ENCODE data around the gene AP3S2.

AP3S2 gene

DNA sequence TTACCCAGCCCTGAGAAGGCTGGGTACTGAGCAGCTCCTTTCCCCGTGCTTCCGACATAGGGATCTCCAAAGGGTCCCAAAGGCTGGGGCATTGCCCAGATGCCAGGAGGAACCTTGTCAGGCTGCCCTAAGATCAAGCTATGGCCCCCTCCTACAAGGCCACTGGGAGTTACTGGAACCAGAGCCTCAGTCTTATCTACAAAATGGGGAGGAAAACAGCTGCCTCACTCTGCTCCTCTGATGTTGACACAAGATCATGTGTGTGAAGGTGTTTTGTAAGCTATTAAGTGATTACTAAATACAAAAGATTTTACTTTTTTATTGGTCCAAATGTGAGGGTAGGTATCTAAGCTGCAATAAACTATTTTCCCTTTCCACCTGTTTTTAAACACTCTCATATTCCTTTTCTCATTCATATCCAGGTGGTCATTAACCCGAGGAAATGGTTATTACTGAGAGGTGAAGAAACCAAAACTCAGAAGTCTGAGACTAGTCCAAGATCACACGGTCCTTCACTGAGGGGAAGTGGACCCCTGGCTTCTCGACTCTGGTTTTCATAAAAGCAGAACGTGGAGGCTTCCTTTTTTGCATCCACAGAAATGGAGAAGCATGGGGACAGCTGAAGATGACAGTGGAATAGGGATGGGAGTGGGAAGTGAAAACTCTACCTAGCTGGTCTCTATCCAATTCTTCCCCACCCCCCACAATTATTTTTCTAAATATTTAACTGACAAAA, 17.3 kb upstream of the AP3S2 start:
- Mint-ChIP-seq H3K4me3 (no peak overlapping the region), H3K36me3 (ENCODE audit: low read depth) (no peaks in the 10 kb centered on the region), H3K27ac (no peak overlapping the region), H3K9me3 (no peaks in the 10 kb centered on the region), H3K4me1 (ENCODE audit: low read depth) (no peaks in the 10 kb centered on the region), H3K27me3 (ENCODE audit: low read depth) (peaks cover 52% of the 10 kb centered on the region)

DNA sequence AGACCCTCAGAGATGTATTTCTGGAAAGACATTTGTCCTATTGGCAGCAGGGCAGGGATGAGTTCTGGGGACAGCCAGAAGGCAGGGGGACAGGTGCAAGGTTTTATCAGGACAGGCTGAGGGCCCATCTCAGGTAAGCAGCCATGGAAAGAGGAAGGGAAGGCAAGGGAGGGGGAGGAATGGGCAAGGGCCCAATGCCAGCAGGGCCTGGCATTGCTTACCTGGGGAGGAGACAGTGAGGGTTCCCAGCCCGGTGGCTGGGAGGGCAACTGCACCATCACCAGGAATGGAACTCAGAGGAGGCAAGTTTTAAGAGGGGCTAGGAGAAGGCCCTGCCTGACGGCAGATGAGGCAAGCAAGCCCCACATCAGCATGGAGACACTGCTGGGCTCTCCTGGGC, 15.8 kb upstream of the AP3S2 start:
- no peak overlapping the region for H3K27ac Mint-ChIP-seq
- H3K27me3 Mint-ChIP-seq (ENCODE audit: low read depth): peaks cover 53% of the 10 kb centered on the region
- H3K4me3 Mint-ChIP-seq: no peak overlapping the region

DNA sequence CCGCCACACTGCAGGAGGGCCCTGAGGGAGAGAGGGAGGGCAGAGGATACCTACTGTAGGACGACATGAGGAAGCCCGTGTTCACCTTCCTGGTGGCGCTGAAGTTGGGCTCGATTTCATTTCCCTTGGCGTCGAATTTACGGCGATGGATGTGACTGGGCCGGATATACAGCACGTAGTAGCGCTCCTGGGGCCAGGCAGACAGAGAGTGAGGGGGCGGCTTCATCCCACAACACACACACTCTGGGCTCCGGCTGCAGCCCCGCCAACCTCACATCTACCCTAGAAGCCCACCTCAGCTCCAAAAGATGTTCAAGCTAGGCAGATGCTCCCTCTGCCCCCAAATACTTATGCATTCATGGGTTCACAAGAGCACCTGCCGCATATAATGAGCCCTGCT, 14.4 kb upstream of the AP3S2 start:
- Mint-ChIP-seq H3K27me3 (ENCODE audit: low read depth) (peaks cover 41% of the 10 kb centered on the region), H3K27ac (no peak overlapping the region), H3K9me3 (no peaks in the 10 kb centered on the region), H3K36me3 (ENCODE audit: low read depth) (no peaks in the 10 kb centered on the region), H3K4me3 (no peak overlapping the region), H3K4me1 (ENCODE audit: low read depth) (no peaks in the 10 kb centered on the region)

More for the DNA sequence above, 15.8 kb upstream of the AP3S2 start:
- Mint-ChIP-seq H3K4me1 (ENCODE audit: low read depth) (no peaks in the 10 kb centered on the region), H3K36me3 (ENCODE audit: low read depth) (no peaks in the 10 kb centered on the region), H3K9me3 (no peaks in the 10 kb centered on the region)

DNA sequence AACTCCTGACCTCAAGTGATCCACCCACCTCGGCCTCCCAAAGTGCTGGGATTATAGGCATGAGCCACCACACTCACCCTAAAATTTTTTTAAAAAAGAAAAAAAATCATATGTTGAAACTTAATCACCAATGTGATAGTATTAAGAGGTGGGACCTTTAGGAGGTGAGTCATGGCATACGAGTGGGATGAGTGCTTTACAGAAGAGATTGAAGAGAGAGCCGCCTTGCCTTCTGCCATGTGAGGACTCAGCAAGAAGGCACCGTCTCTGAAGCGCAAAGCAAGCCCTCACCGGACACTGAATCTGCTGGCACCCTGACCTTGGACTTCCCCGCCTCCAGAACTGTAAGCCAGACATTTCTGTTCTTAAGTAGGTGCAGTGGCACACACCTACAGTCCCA, 13.5 kb upstream of the AP3S2 start:
- Mint-ChIP-seq H3K4me1 (ENCODE audit: low read depth) (no peaks in the 10 kb centered on the region), H3K4me3 (no peak overlapping the region), H3K27ac (no peak overlapping the region), H3K36me3 (ENCODE audit: low read depth) (no peaks in the 10 kb centered on the region), H3K9me3 (no peaks in the 10 kb centered on the region), H3K27me3 (ENCODE audit: low read depth) (peaks cover 36% of the 10 kb centered on the region)

DNA sequence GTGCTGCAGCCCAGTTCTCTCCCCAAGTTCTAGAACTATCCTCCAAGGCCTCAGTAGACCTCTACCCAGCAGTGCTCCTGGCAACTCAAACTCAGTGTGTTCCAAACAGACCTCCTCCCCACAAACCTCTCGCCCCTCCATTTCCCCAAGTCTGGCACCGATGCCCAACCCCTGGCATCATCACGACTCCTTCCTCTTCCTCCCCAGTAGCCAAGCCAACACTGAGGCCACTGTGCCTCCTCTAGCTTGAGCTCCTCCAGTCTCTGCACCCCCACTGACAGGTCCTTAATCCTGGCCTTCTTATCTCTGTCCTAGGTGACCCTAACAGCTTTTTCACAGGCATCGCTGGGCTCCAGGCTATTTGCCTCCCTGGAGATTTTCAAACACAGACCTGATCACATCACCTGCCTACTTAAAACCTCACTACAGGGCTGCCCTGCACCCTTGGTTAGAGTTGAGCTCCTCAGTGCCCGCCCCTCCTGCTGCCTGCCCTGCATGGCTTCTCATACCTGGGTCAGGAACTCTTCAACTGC, 12.1 kb upstream of the AP3S2 start:
- no peaks in the 10 kb centered on the region for H3K4me1 Mint-ChIP-seq (ENCODE audit: low read depth)
- no peak overlapping the region for H3K27ac Mint-ChIP-seq
- peaks cover 23% of the 10 kb centered on the region for H3K27me3 Mint-ChIP-seq (ENCODE audit: low read depth)
- no peaks in the 10 kb centered on the region for H3K9me3 Mint-ChIP-seq
- no peak overlapping the region for H3K4me3 Mint-ChIP-seq
- H3K36me3 Mint-ChIP-seq (ENCODE audit: low read depth): no peaks in the 10 kb centered on the region

DNA sequence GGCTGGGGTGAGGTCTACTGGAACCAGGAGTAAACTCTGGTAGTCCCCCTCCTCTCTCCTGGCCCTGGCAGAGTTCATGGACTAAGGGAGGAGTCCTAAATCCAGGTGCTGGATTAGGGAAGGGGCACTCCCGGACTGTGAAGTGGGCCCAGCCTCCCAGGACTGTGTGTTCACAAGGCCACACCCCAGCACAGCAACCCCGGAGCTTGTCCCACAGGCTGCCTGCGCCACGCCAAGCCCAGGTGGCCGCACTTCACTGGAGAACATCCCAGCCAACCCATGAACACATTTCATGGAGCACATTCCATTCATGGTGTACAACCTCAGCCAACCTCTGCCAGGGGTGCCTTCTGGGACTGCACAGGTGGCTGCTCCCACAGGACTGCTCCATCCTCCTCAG, 10.7 kb upstream of the AP3S2 start:
- Mint-ChIP-seq H3K27me3 (ENCODE audit: low read depth) (peaks cover 16% of the 10 kb centered on the region), H3K9me3 (no peaks in the 10 kb centered on the region), H3K36me3 (ENCODE audit: low read depth) (no peaks in the 10 kb centered on the region), H3K4me3 (no peak overlapping the region), H3K4me1 (ENCODE audit: low read depth) (no peaks in the 10 kb centered on the region), H3K27ac (no peak overlapping the region)

- Mint-ChIP-seq H3K27me3 (ENCODE audit: low read depth) (peaks cover 12% of the 10 kb centered on the region), H3K36me3 (ENCODE audit: low read depth) (no peaks in the 10 kb centered on the region), H3K9me3 (no peaks in the 10 kb centered on the region), H3K4me1 (ENCODE audit: low read depth) (no peaks in the 10 kb centered on the region), H3K4me3 (no peak overlapping the region), H3K27ac (no peak overlapping the region)
Measured at GRCh38 chr15:89903858-89904130, 10.0 kb upstream of the AP3S2 start.

- Mint-ChIP-seq H3K36me3 (ENCODE audit: low read depth) (no peaks in the 10 kb centered on the region), H3K27me3 (ENCODE audit: low read depth) (peaks cover 12% of the 10 kb centered on the region), H3K4me3 (no peak overlapping the region), H3K4me1 (ENCODE audit: low read depth) (no peaks in the 10 kb centered on the region), H3K9me3 (no peaks in the 10 kb centered on the region), H3K27ac (no peak overlapping the region)
Measured at GRCh38 chr15:89903015-89903857, 9.4 kb upstream of the AP3S2 start.

DNA sequence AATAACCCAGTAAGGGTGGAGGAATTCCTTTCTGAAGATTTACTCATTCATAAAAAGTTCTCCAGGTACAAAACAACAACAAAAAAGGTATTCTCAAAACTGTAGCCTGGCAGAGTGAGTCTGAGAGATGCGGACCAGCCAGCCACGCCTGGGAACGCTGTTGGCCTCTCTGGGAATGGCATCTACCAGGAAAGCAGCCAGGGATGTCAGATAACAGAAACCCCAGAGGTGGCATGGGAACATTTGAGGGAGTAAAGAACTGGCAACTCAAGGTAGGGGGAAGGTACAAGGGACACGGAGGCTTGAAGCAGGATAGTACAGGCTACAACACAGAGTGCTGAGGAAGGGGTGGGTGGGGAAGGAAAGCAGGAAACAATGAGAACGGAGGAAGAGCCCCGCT, 7.1 kb upstream of the AP3S2 start:
- no peaks in the 10 kb centered on the region for H3K9me3 Mint-ChIP-seq
- H3K4me3 Mint-ChIP-seq: no peak overlapping the region
- no peaks in the 10 kb centered on the region for H3K36me3 Mint-ChIP-seq (ENCODE audit: low read depth)
- peaks cover 12% of the 10 kb centered on the region for H3K27me3 Mint-ChIP-seq (ENCODE audit: low read depth)
- no peak overlapping the region for H3K27ac Mint-ChIP-seq
- no peaks in the 10 kb centered on the region for H3K4me1 Mint-ChIP-seq (ENCODE audit: low read depth)

GRCh38 chr15:89899951-89900567, 6.3 kb upstream of the AP3S2 start:
- H3K27ac Mint-ChIP-seq: no peak overlapping the region
- no peak overlapping the region for H3K4me3 Mint-ChIP-seq
- no peaks in the 10 kb centered on the region for H3K9me3 Mint-ChIP-seq
- peaks cover 2% of the 10 kb centered on the region for H3K4me1 Mint-ChIP-seq (ENCODE audit: low read depth)
- H3K36me3 Mint-ChIP-seq (ENCODE audit: low read depth): no peaks in the 10 kb centered on the region
- H3K27me3 Mint-ChIP-seq (ENCODE audit: low read depth): peaks cover 7% of the 10 kb centered on the region

- Mint-ChIP-seq H3K9me3 (no peaks in the 10 kb centered on the region), H3K36me3 (ENCODE audit: low read depth) (no peaks in the 10 kb centered on the region), H3K4me1 (ENCODE audit: low read depth) (peaks cover 5% of the 10 kb centered on the region), H3K27ac (no peak overlapping the region), H3K27me3 (ENCODE audit: low read depth) (peaks cover 7% of the 10 kb centered on the region), H3K4me3 (no peak overlapping the region)
Measured at GRCh38 chr15:89899295-89899945, 5.6 kb upstream of the AP3S2 start.

GRCh38 chr15:89898614-89899294, 5.0 kb upstream of the AP3S2 start:
- H3K27ac Mint-ChIP-seq: no peak overlapping the region
- peaks cover 8% of the 10 kb centered on the region for H3K4me1 Mint-ChIP-seq (ENCODE audit: low read depth)
- no peak overlapping the region for H3K4me3 Mint-ChIP-seq
- H3K9me3 Mint-ChIP-seq: no peaks in the 10 kb centered on the region
- no peaks in the 10 kb centered on the region for H3K36me3 Mint-ChIP-seq (ENCODE audit: low read depth)
- peaks cover 7% of the 10 kb centered on the region for H3K27me3 Mint-ChIP-seq (ENCODE audit: low read depth)

DNA sequence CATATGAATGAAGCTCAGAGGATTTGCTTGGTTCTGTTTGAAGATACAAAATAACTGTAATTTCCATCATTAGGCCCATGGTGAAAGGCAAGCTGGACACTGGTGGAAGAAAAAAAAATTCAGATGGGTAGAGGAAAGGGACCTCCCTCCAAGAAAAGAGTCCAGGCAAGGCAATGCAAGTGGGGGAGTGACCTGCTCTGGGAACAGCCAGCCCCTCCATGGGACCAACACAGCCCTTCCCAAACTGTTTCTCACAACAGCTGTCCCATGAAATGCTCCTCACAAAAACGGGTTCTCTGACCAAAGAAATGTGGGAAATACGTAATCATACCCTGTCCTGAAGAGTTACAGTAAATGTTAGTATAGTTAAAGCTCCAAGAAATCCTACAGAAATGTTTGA, 4.4 kb upstream of the AP3S2 start:
- H3K36me3 Mint-ChIP-seq (ENCODE audit: low read depth): no peaks in the 10 kb centered on the region
- no peak overlapping the region for H3K4me3 Mint-ChIP-seq
- no peak overlapping the region for H3K27ac Mint-ChIP-seq

GRCh38 chr15:89893027-89893426, 767 bp downstream of the AP3S2 start:
- H3K4me3 Mint-ChIP-seq: peak overlapping the region; percentile 94
- H3K27ac Mint-ChIP-seq: peak overlapping the region; percentile 89
- peaks cover 20% of the 10 kb centered on the region for H3K36me3 Mint-ChIP-seq (ENCODE audit: low read depth)
- H3K27me3 Mint-ChIP-seq (ENCODE audit: low read depth): no peaks in the 10 kb centered on the region
- no peaks in the 10 kb centered on the region for H3K9me3 Mint-ChIP-seq
- peaks cover 35% of the 10 kb centered on the region for H3K4me1 Mint-ChIP-seq (ENCODE audit: low read depth)

More for the DNA sequence above, 4.4 kb upstream of the AP3S2 start:
- H3K4me1 Mint-ChIP-seq (ENCODE audit: low read depth): peaks cover 10% of the 10 kb centered on the region
- H3K9me3 Mint-ChIP-seq: no peaks in the 10 kb centered on the region
- peaks cover 7% of the 10 kb centered on the region for H3K27me3 Mint-ChIP-seq (ENCODE audit: low read depth)
